ENCODE data around the gene GTPBP2. TPM values are rescaled to one million over a fixed set of nuclear protein-coding genes. Genes with fewer than 3 reads are reported as not detected.

GTPBP2 gene
- total and polyA plus RNA-seq, 2 of the 13 experiments (the other 11 are each of a cell fraction or from before 2014, with no cell fraction given), result 26.9 to 88.2 TPM

DNA sequence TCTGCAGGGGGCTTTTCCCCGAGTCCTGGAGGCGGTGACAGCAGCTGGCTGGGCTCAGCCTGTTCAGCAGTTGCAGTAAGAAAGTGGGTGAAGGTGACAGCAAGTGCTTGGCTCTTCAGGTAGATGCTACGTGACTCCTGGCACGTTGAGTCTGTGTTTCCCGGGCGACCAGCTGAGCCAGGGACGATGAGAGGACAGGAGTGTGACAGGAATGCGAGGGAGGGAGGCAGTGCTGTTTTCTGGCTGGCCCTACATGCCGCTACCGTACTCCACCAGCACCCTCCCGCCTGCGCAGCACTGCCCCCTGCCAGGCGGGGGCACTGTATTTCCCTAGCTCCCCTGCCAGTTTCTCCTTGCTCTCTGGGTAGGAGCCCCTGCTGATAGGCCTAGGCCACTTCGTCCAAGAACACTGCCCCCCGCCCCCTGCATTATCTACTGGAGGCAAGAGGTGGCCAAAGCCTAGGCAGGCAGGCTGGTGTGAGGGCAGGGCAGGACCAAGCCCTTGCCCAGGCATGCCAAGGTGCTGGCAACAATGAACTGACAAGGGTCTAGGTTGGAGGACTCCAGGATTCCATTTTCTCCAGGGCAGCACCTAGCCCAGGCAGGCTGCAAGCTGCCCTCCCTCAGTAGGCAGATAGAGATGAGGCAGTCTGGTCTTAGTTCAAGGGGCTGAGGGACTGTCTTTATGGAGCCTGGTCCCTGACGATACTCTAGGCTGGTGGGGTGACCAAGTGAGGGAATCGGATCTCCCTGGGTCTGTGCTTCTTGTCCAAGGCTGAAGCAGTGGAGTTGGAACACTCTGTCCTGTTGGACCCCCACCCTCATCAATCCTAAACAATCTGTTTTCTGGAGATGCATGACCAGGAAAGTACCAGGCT lies 39.3 kb upstream of the GTPBP2 start (continued):
- TF ChIP-seq, protein P1, sequence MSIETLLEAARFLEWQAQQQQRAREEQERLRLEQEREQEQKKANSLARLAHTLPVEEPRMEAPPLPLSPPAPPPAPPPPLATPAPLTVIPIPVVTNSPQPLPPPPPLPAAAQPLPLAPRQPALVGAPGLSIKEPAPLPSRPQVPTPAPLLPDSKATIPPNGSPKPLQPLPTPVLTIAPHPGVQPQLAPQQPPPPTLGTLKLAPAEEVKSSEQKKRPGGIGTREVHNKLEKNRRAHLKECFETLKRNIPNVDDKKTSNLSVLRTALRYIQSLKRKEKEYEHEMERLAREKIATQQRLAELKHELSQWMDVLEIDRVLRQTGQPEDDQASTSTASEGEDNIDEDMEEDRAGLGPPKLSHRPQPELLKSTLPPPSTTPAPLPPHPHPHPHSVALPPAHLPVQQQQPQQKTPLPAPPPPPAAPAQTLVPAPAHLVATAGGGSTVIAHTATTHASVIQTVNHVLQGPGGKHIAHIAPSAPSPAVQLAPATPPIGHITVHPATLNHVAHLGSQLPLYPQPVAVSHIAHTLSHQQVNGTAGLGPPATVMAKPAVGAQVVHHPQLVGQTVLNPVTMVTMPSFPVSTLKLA (IDR thresholded peaks at IDR 0.05), result 0 out of 2 replicates have a peak, but pooled peaks have one; percentile 25
- TF ChIP-seq, protein P2, sequence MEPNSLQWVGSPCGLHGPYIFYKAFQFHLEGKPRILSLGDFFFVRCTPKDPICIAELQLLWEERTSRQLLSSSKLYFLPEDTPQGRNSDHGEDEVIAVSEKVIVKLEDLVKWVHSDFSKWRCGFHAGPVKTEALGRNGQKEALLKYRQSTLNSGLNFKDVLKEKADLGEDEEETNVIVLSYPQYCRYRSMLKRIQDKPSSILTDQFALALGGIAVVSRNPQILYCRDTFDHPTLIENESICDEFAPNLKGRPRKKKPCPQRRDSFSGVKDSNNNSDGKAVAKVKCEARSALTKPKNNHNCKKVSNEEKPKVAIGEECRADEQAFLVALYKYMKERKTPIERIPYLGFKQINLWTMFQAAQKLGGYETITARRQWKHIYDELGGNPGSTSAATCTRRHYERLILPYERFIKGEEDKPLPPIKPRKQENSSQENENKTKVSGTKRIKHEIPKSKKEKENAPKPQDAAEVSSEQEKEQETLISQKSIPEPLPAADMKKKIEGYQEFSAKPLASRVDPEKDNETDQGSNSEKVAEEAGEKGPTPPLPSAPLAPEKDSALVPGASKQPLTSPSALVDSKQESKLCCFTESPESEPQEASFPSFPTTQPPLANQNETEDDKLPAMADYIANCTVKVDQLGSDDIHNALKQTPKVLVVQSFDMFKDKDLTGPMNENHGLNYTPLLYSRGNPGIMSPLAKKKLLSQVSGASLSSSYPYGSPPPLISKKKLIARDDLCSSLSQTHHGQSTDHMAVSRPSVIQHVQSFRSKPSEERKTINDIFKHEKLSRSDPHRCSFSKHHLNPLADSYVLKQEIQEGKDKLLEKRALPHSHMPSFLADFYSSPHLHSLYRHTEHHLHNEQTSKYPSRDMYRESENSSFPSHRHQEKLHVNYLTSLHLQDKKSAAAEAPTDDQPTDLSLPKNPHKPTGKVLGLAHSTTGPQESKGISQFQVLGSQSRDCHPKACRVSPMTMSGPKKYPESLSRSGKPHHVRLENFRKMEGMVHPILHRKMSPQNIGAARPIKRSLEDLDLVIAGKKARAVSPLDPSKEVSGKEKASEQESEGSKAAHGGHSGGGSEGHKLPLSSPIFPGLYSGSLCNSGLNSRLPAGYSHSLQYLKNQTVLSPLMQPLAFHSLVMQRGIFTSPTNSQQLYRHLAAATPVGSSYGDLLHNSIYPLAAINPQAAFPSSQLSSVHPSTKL (CRISPR knock-in tag; IDR thresholded peaks at IDR 0.05), result peak; percentile 69; the same call in 1 of the 2 replicates
- TF ChIP-seq POLR2AphosphoS5 (IDR thresholded peaks at IDR 0.05; ENCODE audit: low read depth, low read length) (peak; percentile 56), ISL2 (CRISPR knock-in tag; IDR thresholded peaks at IDR 0.05) (no peak), ZNF292 (CRISPR knock-in tag; IDR thresholded peaks at IDR 0.05; ENCODE audit: borderline replicate concordance, low read depth) (peak; percentile 97), ZNF276 (CRISPR knock-in tag; IDR thresholded peaks at IDR 0.05; ENCODE audit: low read depth) (no peak), ATF7 (IDR thresholded peaks at IDR 0.05) (no peak), ATF7 (CRISPR knock-in tag; IDR thresholded peaks at IDR 0.05) (peak; percentile 83; the same call in 1 of the 2 replicates), EZH2 (conservative IDR thresholded peaks at IDR 0.05; ENCODE audit: low read depth, low read length) (no peak), ZFP41 (CRISPR knock-in tag; IDR thresholded peaks at IDR 0.05; ENCODE audit: borderline replicate concordance) (no peak), HDAC2 (CRISPR knock-in tag; IDR thresholded peaks at IDR 0.05) (peak; percentile 94), ZMYM4 (CRISPR knock-in tag; IDR thresholded peaks at IDR 0.05) (peak; percentile 42; the same call in 1 of the 2 replicates), HOXD1 (CRISPR knock-in tag; IDR thresholded peaks at IDR 0.05) (peak; percentile 60; the same call in 1 of the 2 replicates), ZNF460 (CRISPR knock-in tag; IDR thresholded peaks at IDR 0.05; ENCODE audit: borderline replicate concordance) (no peak), NR2F1 (CRISPR knock-in tag; IDR thresholded peaks at IDR 0.05) (no peak), TGIF2 (CRISPR knock-in tag; IDR thresholded peaks at IDR 0.05) (no peak; the same call in 1 of the 2 replicates), ZNF432 (CRISPR knock-in tag; IDR thresholded peaks at IDR 0.05; ENCODE audit: borderline replicate concordance) (no peak), SATB2 (CRISPR knock-in tag; IDR thresholded peaks at IDR 0.05) (no peak), CAMTA2 (CRISPR knock-in tag; IDR thresholded peaks at IDR 0.05; ENCODE audit: borderline replicate concordance) (peak; percentile 83), ZNF24 (IDR thresholded peaks at IDR 0.05) (no peak)
- TF ChIP-seq, protein P3, sequence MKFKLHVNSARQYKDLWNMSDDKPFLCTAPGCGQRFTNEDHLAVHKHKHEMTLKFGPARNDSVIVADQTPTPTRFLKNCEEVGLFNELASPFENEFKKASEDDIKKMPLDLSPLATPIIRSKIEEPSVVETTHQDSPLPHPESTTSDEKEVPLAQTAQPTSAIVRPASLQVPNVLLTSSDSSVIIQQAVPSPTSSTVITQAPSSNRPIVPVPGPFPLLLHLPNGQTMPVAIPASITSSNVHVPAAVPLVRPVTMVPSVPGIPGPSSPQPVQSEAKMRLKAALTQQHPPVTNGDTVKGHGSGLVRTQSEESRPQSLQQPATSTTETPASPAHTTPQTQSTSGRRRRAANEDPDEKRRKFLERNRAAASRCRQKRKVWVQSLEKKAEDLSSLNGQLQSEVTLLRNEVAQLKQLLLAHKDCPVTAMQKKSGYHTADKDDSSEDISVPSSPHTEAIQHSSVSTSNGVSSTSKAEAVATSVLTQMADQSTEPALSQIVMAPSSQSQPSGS (CRISPR knock-in tag; IDR thresholded peaks at IDR 0.05), result peak; percentile 68; the same call in 1 of the 2 replicates
